Breast epithelium (tissue), 4 donors: Measurements from ENCODE around the gene CDK10. TPM values are rescaled to one million over a fixed set of nuclear protein-coding genes. Genes with fewer than 3 reads are reported as not detected.

Experiments used
- DNase-seq, 2 donors: peaks; one replicate each; pipeline ENCODE4 v3.0.0-alpha.2; 2019; ENCODE audit warnings: low spot score in 2 of 2
- H3K27ac ChIP-seq, 2 donors: fragments of 200-600 bp; sonication (generic) in 1 of 2; one replicate each; pipeline ENCODE4 v1.5.1; 2016 to 2019; ENCODE audit warnings: mild to moderate bottlenecking in 1 of 2
- H3K27me3 ChIP-seq, 2 donors: fragments of 200-600 bp; sonication (generic) in 1 of 2; one replicate each; pipeline versions ENCODE4 v1.5.1 to v1.6.0; 2017 to 2019; ENCODE audit warnings: control low read depth in 1 of 2, mild to moderate bottlenecking in 1 of 2
- H3K36me3 ChIP-seq: fragments of 200-600 bp; one replicate; pipeline ENCODE4 v1.5.1; 2019
- H3K4me1 ChIP-seq, 2 donors: fragments of 200-600 bp; sonication (generic); one replicate each; pipeline ENCODE4 v1.5.1; 2016 to 2019; ENCODE audit warnings: control low read depth in 1 of 2
- H3K4me3 ChIP-seq, 3 donors: fragments of 200-600 bp; sonication (generic); 1 replicate in 2 of 3; 2 replicates in 1 of 3; pipeline ENCODE4 v1.5.1; 2016 to 2019; ENCODE audit warnings: mild to moderate bottlenecking in 3 of 3, moderate library complexity in 2 of 3
- H3K9me3 ChIP-seq, 2 donors: fragments of 200-600 bp; sonication (generic) in 1 of 2; one replicate each; pipeline ENCODE4 v1.5.1; 2016 to 2019; ENCODE audit warnings: control low read depth in 1 of 2
- CTCF ChIP-seq, 3 donors: fragments of 450-650 bp; IDR thresholded peaks; one replicate each; pipeline ENCODE4 v1.5.1; 2016 to 2017; ENCODE audit warnings: antibody characterized with exemption in 3 of 3, mild to moderate bottlenecking in 3 of 3, moderate library complexity in 3 of 3
- POLR2A ChIP-seq: fragments of 450-650 bp; IDR thresholded peaks from one replicate; pipeline ENCODE4 v1.6.1; 2016; ENCODE audit warnings: antibody characterized with exemption, mild to moderate bottlenecking, moderate library complexity
- POLR2AphosphoS5 ChIP-seq, 3 donors: sonication (generic); formaldehyde crosslinking; IDR thresholded peaks; one replicate each; pipeline ENCODE4 v1.6.1; 2017; ENCODE audit warnings: antibody characterized with exemption in 3 of 3
- intact Hi-C: fragments of 100-400 bp; cut with DNase I; formaldehyde crosslinking; loops from one replicate; pipeline ENCODE4 v1.15.1; 2023; ENCODE audit warnings: low total_unique reads
- total RNA-seq, 3 donors: library from RNA; depleted of rRNA; stranded (reverse); fragments of >200 nt; gene quantifications; one replicate each; pipeline ENCODE4 v1.1.0, GENCODE V29; 2016

The CDK10 gene
- total RNA-seq, 3 donors from 2014 or later: 31.2 to 84.9 (median 67.2) TPM

GRCh38 chr16:89717688-89718505 is 31.4 kb downstream of the CDK10 start:
- no peak for TF ChIP-seq POLR2AphosphoS5 (IDR thresholded peaks at IDR 0.05)
- no peak for TF ChIP-seq POLR2A
- no peak for TF ChIP-seq CTCF (IDR thresholded peaks at IDR 0.05)
- Histone ChIP-seq H3K9me3 (no peaks in the 10 kb centered on the region), H3K36me3 (no peaks in the 10 kb centered on the region), H3K4me3 (no peak overlapping the region), H3K27ac (no peak overlapping the region), H3K4me1 (peaks cover 7 to 9% of the 10 kb centered on the region in 2 donors), H3K27me3 (no peaks in the 10 kb centered on the region)
- DNase-seq: no peak
- intact Hi-C loops: no loop called here

GRCh38 chr16:89720551-89720812 is 34.0 kb downstream of the CDK10 start:
- Histone ChIP-seq H3K27ac (peak overlapping the region; percentile 93 to 96), H3K4me3 (peak overlapping the region; percentile 78 to 92 (median 91)), H3K4me1 (peaks cover 12 to 14% of the 10 kb centered on the region in 2 donors), H3K36me3 (no peaks in the 10 kb centered on the region), H3K27me3 (no peaks in the 10 kb centered on the region), H3K9me3 (no peaks in the 10 kb centered on the region)
- intact Hi-C loops: no loop called here
- TF ChIP-seq POLR2A: no peak
- no peak for TF ChIP-seq POLR2AphosphoS5 (IDR thresholded peaks at IDR 0.05)
- TF ChIP-seq CTCF (IDR thresholded peaks at IDR 0.05): no peak
- DNase-seq: no peak

- H3K27me3 ChIP-seq: no peaks in the 10 kb centered on the region
- peaks cover 12 to 14% of the 10 kb centered on the region in 2 donors for H3K4me1 ChIP-seq
- intact Hi-C loops: no loop called here
- H3K4me3 ChIP-seq: peak within 1 kb of the TSS; percentile 78 to 92 (median 91)
- peak within 1 kb of the TSS; percentile 93 to 96 for H3K27ac ChIP-seq
- no peak for TF ChIP-seq POLR2A
- TF ChIP-seq CTCF (IDR thresholded peaks at IDR 0.05): no peak
- TF ChIP-seq POLR2AphosphoS5 (IDR thresholded peaks at IDR 0.05): peak; percentile 46 to 63 (median 55)
- DNase-seq: peak; percentile 61 to 67
- H3K9me3 ChIP-seq: no peaks in the 10 kb centered on the region
- no peaks in the 10 kb centered on the region for H3K36me3 ChIP-seq
These were observed 34.5 kb downstream of the CDK10 start, which contains the start of the genes VPS9D1 and ZNF276 for GRCh38 chr16:89720813-89721545. TSS of gene VPS9D1 (minus strand) at chr16:89720898. CDS start at chr16:89720861, 37 bp downstream. TSS of gene ZNF276 (plus strand) at chr16:89721537. CDS start at chr16:89721641, 104 bp downstream.

GRCh38 chr16:89721546-89722391 is 35.3 kb downstream of the CDK10 start:
- intact Hi-C loops: no loop called here

More at GRCh38 chr16:89721546-89722391, 35.3 kb downstream of the CDK10 start:
- Histone ChIP-seq H3K4me3 (peak overlapping the region; percentile 78 to 92 (median 91)), H3K9me3 (no peaks in the 10 kb centered on the region), H3K27me3 (no peaks in the 10 kb centered on the region), H3K27ac (peak overlapping the region; percentile 93 to 96), H3K36me3 (no peaks in the 10 kb centered on the region), H3K4me1 (peaks cover 12 to 14% of the 10 kb centered on the region in 2 donors)
- TF ChIP-seq POLR2A (no peak), CTCF (IDR thresholded peaks at IDR 0.05) (no peak), POLR2AphosphoS5 (IDR thresholded peaks at IDR 0.05) (no peak)
- peak in 1 of 2 donors; percentile 78 for DNase-seq
